ENCODE data around the gene CPB2.

- TF ChIP-seq CTCF (IDR thresholded peaks at IDR 0.05 in 2 of 3, conservative IDR thresholded peaks at IDR 0.05 in 1 of 3; ENCODE audit: borderline replicate concordance in 1 of 3, insufficient read depth in 1 of 3, low read depth in 2 of 3, low read length in 2 of 3): no peak
- no peak for TF ChIP-seq RAD21 (IDR thresholded peaks at IDR 0.05; ENCODE audit: low read depth)
- no peak for TF ChIP-seq SIN3A (IDR thresholded peaks at IDR 0.05; ENCODE audit: low read depth)
- TF ChIP-seq EGR1 (IDR thresholded peaks at IDR 0.05; ENCODE audit: low read depth): no peak
- no peak for TF ChIP-seq EZH2 (IDR thresholded peaks at IDR 0.05)
Measured at GRCh38 chr13:46134961-46135522, 30.2 kb upstream of the CPB2 start.

All from HCT116 (cell line).